ENCODE results near the gene MRPS2. TPM values are rescaled to one million over a fixed set of nuclear protein-coding genes. Genes with fewer than 3 reads are reported as not detected.

The MRPS2 gene
- total and polyA plus RNA-seq, 3 experiments from 2014 or later: 50.9 to 71.0 (median 66.7) TPM

DNA sequence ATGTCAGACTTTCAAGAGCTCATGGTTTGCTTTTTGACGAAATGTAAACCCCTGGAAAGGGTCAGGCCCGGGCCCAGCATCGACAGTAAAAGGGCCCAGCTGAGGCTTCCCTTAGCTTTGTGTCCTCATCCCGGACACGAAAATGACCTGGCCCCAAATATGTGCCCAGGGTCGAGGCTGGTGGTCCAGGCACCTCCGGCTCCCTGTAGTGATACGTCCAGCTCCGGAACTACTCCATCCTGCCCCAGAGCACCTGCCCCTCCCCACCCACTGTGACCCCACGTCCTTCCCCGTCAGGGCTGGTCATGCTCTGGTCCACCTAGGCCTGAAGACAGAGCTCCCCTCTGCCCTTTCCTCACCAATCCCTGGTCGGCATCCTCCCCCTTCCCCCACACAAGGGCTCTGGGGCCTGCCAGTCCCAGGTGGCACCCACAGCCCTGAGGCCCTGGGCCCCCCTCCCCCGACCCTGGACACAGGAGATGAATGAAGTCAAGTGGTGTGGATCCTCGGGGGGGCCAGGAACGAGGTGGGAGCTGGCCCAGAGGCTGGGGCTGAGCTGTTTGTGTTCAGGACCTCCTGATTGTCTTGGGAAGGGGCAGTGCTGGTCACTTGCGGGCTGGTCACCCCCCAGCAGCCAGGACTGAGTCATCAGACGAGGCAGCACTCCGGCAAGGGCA lies 51.7 kb downstream of the MRPS2 start:
- no peak for DNase-seq
- Histone ChIP-seq H3K4me3 (ENCODE audit: low read length) (no peak overlapping the region), H3K4me1 (ENCODE audit: insufficient read depth, low read length) (no peaks in the 10 kb centered on the region), H3K27me3 (ENCODE audit: insufficient read depth, low read length, poor library complexity, severe bottlenecking) (no peaks in the 10 kb centered on the region), H3K9me3 (ENCODE audit: low read length) (no peaks in the 10 kb centered on the region), H3K36me3 (ENCODE audit: insufficient read depth, low read length) (no peaks in the 10 kb centered on the region), H3K27ac (ENCODE audit: low read depth, low read length) (no peak overlapping the region)
- Mint-ChIP-seq H3K27ac (no peak overlapping the region), H3K4me3 (no peak overlapping the region), H3K4me1 (no peaks in the 10 kb centered on the region), H3K9me3 (no peaks in the 10 kb centered on the region), H3K27me3 (peaks cover 4 to 5% of the 10 kb centered on the region in 2 donors), H3K36me3 (no peaks in the 10 kb centered on the region)
- ChIA-PET CTCF (no interaction called here), POLR2A (no interaction called here)

DNA sequence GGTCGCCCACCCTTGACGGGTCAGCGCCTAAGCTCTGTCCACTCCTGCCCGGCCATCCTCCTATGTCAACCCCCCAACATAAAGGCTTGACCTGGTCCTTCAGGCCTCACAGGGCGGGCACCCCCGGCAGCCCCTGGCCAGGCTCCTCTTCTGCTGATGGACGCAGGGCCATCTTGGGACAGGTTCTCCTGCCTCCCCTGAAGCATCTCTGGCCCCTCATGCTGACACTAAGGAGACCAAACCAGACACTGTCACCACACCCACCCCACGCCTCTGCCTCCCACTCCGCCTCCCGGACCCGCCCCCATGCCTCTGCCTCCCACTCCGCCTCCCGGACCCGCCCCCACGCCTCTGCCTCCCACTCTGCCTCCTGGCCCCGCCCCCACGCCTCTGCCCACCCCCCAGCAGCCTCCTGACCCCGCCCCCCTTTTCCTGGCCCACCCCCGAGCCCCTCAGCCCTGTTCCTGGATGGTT lies 52.3 kb downstream of the MRPS2 start:
- H3K4me3 ChIP-seq (ENCODE audit: low read length): no peak overlapping the region
- H3K27me3 ChIP-seq (ENCODE audit: insufficient read depth, low read length, poor library complexity, severe bottlenecking): no peaks in the 10 kb centered on the region
- Mint-ChIP-seq H3K27ac (no peak overlapping the region), H3K9me3 (no peaks in the 10 kb centered on the region), H3K4me3 (no peak overlapping the region), H3K27me3 (peaks cover 4 to 5% of the 10 kb centered on the region in 2 donors), H3K36me3 (no peaks in the 10 kb centered on the region), H3K4me1 (no peaks in the 10 kb centered on the region)
- H3K4me1 ChIP-seq (ENCODE audit: insufficient read depth, low read length): no peaks in the 10 kb centered on the region
- POLR2A ChIA-PET: no interaction called here
- DNase-seq: no peak
- H3K9me3 ChIP-seq (ENCODE audit: low read length): no peaks in the 10 kb centered on the region
- no peak overlapping the region for H3K27ac ChIP-seq (ENCODE audit: low read depth, low read length)
- CTCF ChIA-PET: no interaction called here
- H3K36me3 ChIP-seq (ENCODE audit: insufficient read depth, low read length): no peaks in the 10 kb centered on the region

Other genes starting within 250 kb of the MRPS2 start
- gene PPP1R26, start 20.9 kb upstream of the MRPS2 start, total RNA-seq: under 1 TPM; 0.59 to 0.84 TPM
- gene PPP1R26, start 20.9 kb upstream of the MRPS2 start, polyA plus RNA-seq: 0.47 TPM
- gene LCN1, start 20.8 kb downstream of the MRPS2 start, total RNA-seq: not detected
- not detected for gene LCN1, start 20.8 kb downstream of the MRPS2 start, polyA plus RNA-seq
- gene OBP2A, start 45.4 kb downstream of the MRPS2 start, total RNA-seq: not detected
- not detected for gene OBP2A, start 45.4 kb downstream of the MRPS2 start, polyA plus RNA-seq
- not detected for gene PAEP, start 61.1 kb downstream of the MRPS2 start, total RNA-seq
- not detected for gene PAEP, start 61.1 kb downstream of the MRPS2 start, polyA plus RNA-seq
- gene GLT6D1, start 138.9 kb downstream of the MRPS2 start, total RNA-seq: not detected
- not detected for gene GLT6D1, start 138.9 kb downstream of the MRPS2 start, polyA plus RNA-seq
- not detected for gene LCN9, start 162.6 kb downstream of the MRPS2 start, total RNA-seq
- gene LCN9, start 162.6 kb downstream of the MRPS2 start, polyA plus RNA-seq: not detected
- gene SOHLH1, start 198.8 kb downstream of the MRPS2 start, total RNA-seq: not detected
- not detected for gene SOHLH1, start 198.8 kb downstream of the MRPS2 start, polyA plus RNA-seq
- not detected for gene KCNT1, start 201.5 kb downstream of the MRPS2 start, total RNA-seq
- 0.16 TPM for gene KCNT1, start 201.5 kb downstream of the MRPS2 start, polyA plus RNA-seq